ENCODE data around the gene UBE2V1.

DNA sequence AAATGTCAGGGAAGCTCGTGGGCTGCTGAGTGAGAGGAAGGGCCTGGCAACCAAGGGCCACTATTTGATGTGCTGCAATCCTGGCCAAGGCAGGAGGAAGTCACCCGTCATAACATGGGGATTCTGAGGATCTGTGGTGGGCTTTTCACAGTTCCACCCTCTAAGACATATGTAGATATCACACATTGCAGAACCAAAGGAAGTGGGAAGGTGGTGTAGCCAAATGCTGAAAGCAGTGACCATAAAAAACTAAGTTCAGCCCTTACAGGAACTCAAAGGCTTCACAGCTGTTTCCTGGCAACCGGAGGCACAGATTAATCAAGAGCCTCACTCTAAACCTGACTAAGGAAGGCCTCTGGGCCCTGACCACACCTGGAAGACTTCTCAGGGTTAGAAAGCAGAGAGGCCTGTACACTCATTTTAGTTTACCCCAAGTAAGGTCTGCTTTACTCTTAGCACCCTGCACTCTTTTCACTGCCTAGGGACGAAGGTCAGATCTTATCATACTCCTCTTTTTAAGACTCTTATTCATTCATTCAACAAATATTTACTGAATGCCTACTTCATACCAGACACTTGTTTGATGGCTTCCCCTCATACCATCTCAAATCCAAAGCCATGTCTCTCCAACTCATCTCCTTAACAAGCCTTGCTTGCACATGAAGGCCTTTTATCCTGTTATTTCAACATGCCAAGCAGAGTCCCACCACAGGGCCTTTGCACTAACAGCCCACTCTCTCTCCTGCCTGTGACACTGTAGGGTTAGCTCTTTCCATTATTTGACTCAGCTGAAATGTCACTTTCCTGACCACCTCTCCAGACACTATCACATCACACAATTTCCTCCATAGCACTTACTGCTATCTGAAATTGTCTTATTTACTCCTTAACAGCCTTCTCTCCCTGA, 2.6 kb downstream of the UBE2V1 start:
- TF ChIP-seq GATA2 (IDR thresholded peaks at IDR 0.05; ENCODE audit: low read depth, low read length) (no peak), GATA3 (IDR thresholded peaks at IDR 0.05; ENCODE audit: low read depth, low read length) (no peak)

All from SH-SY5Y (cell line).